Endothelial cell of umbilical vein (primary cell): ENCODE results near the gene ESRRB. TPM values are rescaled to one million over a fixed set of nuclear protein-coding genes. Genes with fewer than 3 reads are reported as not detected.

ENCODE experiments used
- BruUV-seq: library from RNA; stranded (reverse); fragments of 400-500 nt; replicated peaks from 2 replicates; lab custom pipeline; 2021; lab: Mats Ljungman, UMichigan
- CTCF ChIA-PET: fragments of 300-600, 350-600 bp; sonication (Branson Sonifier 250); formaldehyde crosslinking; loops from one replicate; lab custom pipeline; 2021; ENCODE audit warnings: antibody characterized with exemption, inconsistent platforms; lab: Charles Lee
- POLR2A ChIA-PET: fragments of 300-600, 350-600 bp; sonication (Branson Sonifier 250); formaldehyde crosslinking; loops from one replicate; lab custom pipeline; 2021; ENCODE audit warnings: antibody characterized with exemption, inconsistent platforms; lab: Charles Lee
- DNase-seq: peaks from one replicate; pipeline ENCODE4 v3.0.0-alpha.2; 2011; ENCODE audit warnings: low read depth, low spot score
- FAIRE-seq: peaks from 2 replicates; lab custom pipeline; 2011; peaks lifted over from hg19 to GRCh38; lab: Jason Lieb, UNC
- H2AFZ ChIP-seq: 2 replicates; pipeline ENCODE4 v1.6.0; 2012; ENCODE audit warnings: low read depth, low read length, control low read depth, inconsistent platforms
- H3K27ac ChIP-seq: 2 replicates; pipeline ENCODE4 v1.5.1; 2011; ENCODE audit warnings: low read depth, mild to moderate bottlenecking, control low read depth, low read length, moderate library complexity; ENCODE audit not compliant: insufficient read depth
- H3K27me3 ChIP-seq, 2 experiments: 2 replicates each; pipeline versions ENCODE4 v1.6.0 to v1.6.1; 2011; ENCODE audit warnings: low read length in 2 of 2, mixed read lengths in 1 of 2; ENCODE audit not compliant: control insufficient read depth in 2 of 2, insufficient read depth in 2 of 2
- H3K36me3 ChIP-seq, 2 experiments: 2 replicates in 1 of 2; 3 replicates in 1 of 2; pipeline ENCODE4 v1.5.1; 2011; ENCODE audit warnings: low read length in 2 of 2, mild to moderate bottlenecking in 1 of 2, moderate library complexity in 1 of 2; ENCODE audit not compliant: control insufficient read depth in 2 of 2, insufficient read depth in 2 of 2; ENCODE audit errors: extremely low read depth in 1 of 2
- H3K4me1 ChIP-seq: 3 replicates; pipeline ENCODE4 v1.5.1; 2011; ENCODE audit warnings: mild to moderate bottlenecking, low read length; ENCODE audit not compliant: control insufficient read depth, insufficient read depth; ENCODE audit errors: extremely low read depth
- H3K4me2 ChIP-seq: 2 replicates; pipeline ENCODE4 v1.6.1; 2011; ENCODE audit warnings: low read length, control low read depth, mixed read lengths; ENCODE audit not compliant: insufficient read depth
- H3K4me3 ChIP-seq, 3 experiments: fragments of 200-600 bp in 1 of 3; sonication (generic), shearing (Covaris generic) in 1 of 3; replicated peaks in 1 of 3; 2 replicates each; pipeline ENCODE4 v1.5.1; 2011 to 2016; ENCODE audit warnings: control low read depth in 3 of 3, low read length in 3 of 3, mild to moderate bottlenecking in 2 of 3, inconsistent platforms in 1 of 3, low read depth in 1 of 3, moderate library complexity in 1 of 3; ENCODE audit not compliant: insufficient read depth in 1 of 3
- H3K79me2 ChIP-seq: 2 replicates; pipeline ENCODE4 v1.6.0; 2012; ENCODE audit warnings: low read length, inconsistent platforms; ENCODE audit not compliant: control insufficient read depth, insufficient read depth
- H3K9ac ChIP-seq: replicated peaks from 2 replicates; pipeline ENCODE3; 2011; ENCODE audit warnings: low read length, control low read depth; ENCODE audit not compliant: insufficient read depth; ENCODE audit errors: extremely low read depth
- H3K9me1 ChIP-seq: replicated peaks from 3 replicates; pipeline ENCODE4 v1.6.0; 2011; ENCODE audit warnings: mild to moderate bottlenecking, low read length; ENCODE audit not compliant: control insufficient read depth, insufficient read depth; ENCODE audit errors: extremely low read depth
- H3K9me3 ChIP-seq: replicated peaks from 2 replicates; pipeline ENCODE4 v1.5.1; 2012; ENCODE audit warnings: low read length, inconsistent platforms; ENCODE audit not compliant: control insufficient read depth, insufficient read depth
- H4K20me1 ChIP-seq: replicated peaks from 2 replicates; pipeline ENCODE3; 2011; ENCODE audit warnings: mild to moderate bottlenecking, low read length; ENCODE audit not compliant: control insufficient read depth, insufficient read depth; ENCODE audit errors: extremely low read depth
- CTCF ChIP-seq, 2 donors: IDR thresholded peaks; 1 replicate in 1 of 2; 2 replicates in 1 of 2; pipeline ENCODE4 v1.5.1; 2011; ENCODE audit warnings: low read length in 2 of 2, mild to moderate bottlenecking in 2 of 2, moderate library complexity in 2 of 2, control low read depth in 1 of 2, inconsistent platforms in 1 of 2, low read depth in 1 of 2; ENCODE audit not compliant: insufficient read depth in 1 of 2; ENCODE audit errors: extremely low read depth in 1 of 2
- FOS ChIP-seq: IDR thresholded peaks from 2 replicates; pipeline ENCODE4 v1.6.1; 2011; ENCODE audit warnings: mild to moderate bottlenecking, low read length, moderate library complexity, borderline replicate concordance; ENCODE audit not compliant: insufficient read depth
- GATA2 ChIP-seq: IDR thresholded peaks from 2 replicates; pipeline ENCODE4 v1.7.0; 2011; ENCODE audit warnings: low read depth, mild to moderate bottlenecking, moderate library complexity, mixed read lengths, low read length; ENCODE audit not compliant: insufficient read length, insufficient read depth
- JUN ChIP-seq: IDR thresholded peaks from 2 replicates; pipeline ENCODE4 v1.6.1; 2011; ENCODE audit warnings: borderline replicate concordance, low read depth; ENCODE audit not compliant: insufficient read length, insufficient read depth
- MAX ChIP-seq: IDR thresholded peaks from 2 replicates; pipeline ENCODE4 v1.6.1; 2011; ENCODE audit not compliant: insufficient read depth, insufficient read length
- MYC ChIP-seq: IDR thresholded peaks from one replicate; pipeline ENCODE4 v1.6.1; 2011; ENCODE audit warnings: mild to moderate bottlenecking, low read depth, low read length
- POLR2A ChIP-seq: IDR thresholded peaks from 2 replicates; pipeline ENCODE4 v1.6.1; 2012; ENCODE audit warnings: low read depth, mild to moderate bottlenecking, control low read depth, low read length
- POLR2AphosphoS5 ChIP-seq: IDR thresholded peaks from 2 replicates; pipeline ENCODE4 v1.6.1; 2012; ENCODE audit warnings: low read depth, mild to moderate bottlenecking, control low read depth, low read length, moderate library complexity; ENCODE audit not compliant: insufficient read depth
- dilution Hi-C: fragments of 300-500 bp; cut with MboI; formaldehyde crosslinking; loops from one replicate; pipeline ENCODE4 v1.15.0; 2019; ENCODE audit warnings: low sequenced_read_pairs; ENCODE audit not compliant: extremely low pct_ligation_motif_present
- intact Hi-C: fragments of 100-400 bp; cut with micrococcal nuclease; formaldehyde crosslinking; loops from one replicate; pipeline ENCODE4 v1.10.0; 2022
- polyA plus RNA-seq, 4 experiments: library from polyadenylated mRNA; depleted of rRNA in 3 of 4; stranded (reverse) in 3 of 4; unstranded in 1 of 4; fragments of >200 nt; gene quantifications; 2 replicates each; pipeline versions ENCODE4 v1.2.1 to v1.2.3, GENCODE V29; 2011 to 2012; ENCODE audit warnings: missing spikeins in 1 of 4
- total RNA-seq: library from RNA; stranded (reverse); gene quantifications from 2 replicates; pipeline ENCODE4 v1.2.3, GENCODE V29; 2021

The ESRRB gene
- total and polyA plus RNA-seq, 2 donors (not counting 3 experiments of a cell fraction or from before 2014, with no cell fraction given) = not detected

GRCh38 chr14:76547831-76548230 is 171.9 kb downstream of the ESRRB start:
- Histone ChIP-seq H3K4me1 (no peaks in the 10 kb centered on the region), H2AFZ (no peak overlapping the region), H3K9me3 (no peaks in the 10 kb centered on the region), H4K20me1 (no peaks in the 10 kb centered on the region), H3K4me3 (no peak overlapping the region), H3K79me2 (no peaks in the 10 kb centered on the region), H3K4me2 (no peak overlapping the region), H3K9ac (no peak overlapping the region), H3K9me1 (no peaks in the 10 kb centered on the region), H3K36me3 (no peaks in the 10 kb centered on the region), H3K27ac (no peak overlapping the region), H3K27me3 (peaks cover 0 to 2% of the 10 kb centered on the region in 2 experiments)
- TF ChIP-seq CTCF (IDR thresholded peaks at IDR 0.05; ENCODE audit: extremely low read depth in 1 of 2, insufficient read depth in 1 of 2, low read depth in 1 of 2, low read length in 2 of 2) = no peak
- TF ChIP-seq GATA2 = no peak
- TF ChIP-seq FOS = no peak
- no peak for TF ChIP-seq MYC
- no peak for TF ChIP-seq JUN
- TF ChIP-seq MAX = no peak
- TF ChIP-seq POLR2AphosphoS5 = no peak
- no peak for TF ChIP-seq POLR2A
- no TSS peak for BruUV-seq
- dilution Hi-C loops (no loop called here), intact Hi-C loops (loop anchor here (2.0 kb wide), 1 partner anchor 91 kb away; no protein-coding TSS in a partner anchor)
- no peak for FAIRE-seq
- POLR2A ChIA-PET = no interaction called here
- DNase-seq = no peak
- CTCF ChIA-PET = interaction anchor here (0.8 to 1.3 kb wide), 2 partner anchors 59 to 497 kb away, joined by 3 read pairs; no protein-coding TSS in a partner anchor
